OCI-LY1 (cell line): Measurements from ENCODE around the gene DEPDC5.

ENCODE experiments used
- CTCF ChIP-seq: fragments of 200-600 bp; sonication (generic), shearing (Covaris generic); IDR thresholded peaks from 2 replicates; pipeline ENCODE4 v1.5.1; 2017; ENCODE audit warnings: mild to moderate bottlenecking, antibody characterized with exemption, low read length, moderate library complexity, mixed read lengths
- EZH2 ChIP-seq: fragments of 200-600 bp; sonication (generic), shearing (Covaris generic); IDR thresholded peaks from 2 replicates; pipeline ENCODE4 v1.8.0; 2017; ENCODE audit warnings: borderline replicate concordance, mixed run types, mild to moderate bottlenecking, antibody characterized with exemption, low read length, moderate library complexity, mixed read lengths

- TF ChIP-seq CTCF (no peak), EZH2 (no peak)
Measured at GRCh38 chr22:31852691-31853421, 99.0 kb downstream of the DEPDC5 start.
